Upper lobe of left lung (tissue), 6 donors: ENCODE measurements around the gene ADRA1B. TPM values are rescaled to one million over a fixed set of nuclear protein-coding genes. Genes with fewer than 3 reads are reported as not detected.
"Not testable (repeated sequence)": the region's sequence is repeated elsewhere in the genome, so short reads cannot be mapped to it uniquely, and the experiment has no call there.

ENCODE experiments used
- ATAC-seq, 2 donors: fragments of 200-7000 bp; cut with Tn5 transposase; one replicate each; pipeline ENCODE4 v1.9.1; 2022; ENCODE audit warnings: mild to moderate bottlenecking in 2 of 2, moderate library complexity in 2 of 2; ENCODE audit not compliant: low FRiP score in 2 of 2
- DNase-seq, 2 donors: peaks; one replicate each; pipeline ENCODE4 v3.0.0-alpha.2; 2019 to 2020
- H3K27ac ChIP-seq, 4 donors: fragments of 200-600 bp; sonication (generic); one replicate each; pipeline ENCODE4 v1.5.1; 2016 to 2019
- H3K27me3 ChIP-seq, 4 donors: fragments of 200-600 bp; sonication (generic); one replicate each; pipeline ENCODE4 v1.5.1; 2017 to 2019
- H3K36me3 ChIP-seq, 4 donors: fragments of 200-600 bp; sonication (generic); one replicate each; pipeline ENCODE4 v1.5.1; 2016 to 2019
- H3K4me1 ChIP-seq, 4 donors: fragments of 200-600 bp; sonication (generic); one replicate each; pipeline ENCODE4 v1.5.1; 2018 to 2019
- H3K4me3 ChIP-seq, 4 donors: fragments of 200-600 bp; sonication (generic); one replicate each; pipeline ENCODE4 v1.5.1; 2017 to 2019; ENCODE audit warnings: mild to moderate bottlenecking in 2 of 4, moderate library complexity in 1 of 4
- H3K9me3 ChIP-seq, 4 donors: fragments of 200-600 bp; sonication (generic); one replicate each; pipeline ENCODE4 v1.5.1; 2018 to 2019
- EP300 ChIP-seq, 4 donors: sonication (generic); formaldehyde crosslinking; IDR thresholded peaks; one replicate each; pipeline ENCODE4 v1.5.1; 2017; ENCODE audit warnings: antibody characterized with exemption in 4 of 4, control low read depth in 2 of 4
- POLR2A ChIP-seq, 4 donors: fragments of 450-650 bp; IDR thresholded peaks; one replicate each; pipeline ENCODE4 v1.5.1; 2016 to 2017; ENCODE audit warnings: antibody characterized with exemption in 4 of 4, mild to moderate bottlenecking in 2 of 4
- POLR2AphosphoS5 ChIP-seq, 2 donors: sonication (generic); formaldehyde crosslinking; IDR thresholded peaks; one replicate each; pipeline ENCODE4 v1.5.1; 2017; ENCODE audit warnings: antibody characterized with exemption in 2 of 2
- WGBS, 2 donors: methylation state at CpG; one replicate each; pipeline ENCODE4 v1.1.5; 2017 to 2018; 5-methylcytosine and 5-hydroxymethylcytosine counted together
- total RNA-seq, 6 donors: library from RNA; depleted of rRNA in 4 of 6; stranded (reverse); fragments of >200 nt in 4 of 6; gene quantifications; one replicate each; pipeline versions ENCODE4 v1.1.0 to v1.2.1, GENCODE V29; 2016 to 2021
- TF ChIP-seq, protein P1 (sequence below), 6 experiments: fragments of 450-650 bp in 4 of 6; fragments of 200-600 bp in 2 of 6; sonication (generic) in 2 of 6; IDR thresholded peaks; one replicate each; pipeline ENCODE4 v1.5.1; 2016 to 2019; ENCODE audit warnings: antibody characterized with exemption in 6 of 6
- donor health status: DM: no; HTN: no; CAD: no; lungs with moderate emphysema.
- donor health status: DM: no; HTN: yes; CAD: no; lungs with severe emphysema.

ADRA1B gene
- total RNA-seq, 6 donors from 2014 or later, result 3.4 to 9.9 (median 5.9) TPM

DNA sequence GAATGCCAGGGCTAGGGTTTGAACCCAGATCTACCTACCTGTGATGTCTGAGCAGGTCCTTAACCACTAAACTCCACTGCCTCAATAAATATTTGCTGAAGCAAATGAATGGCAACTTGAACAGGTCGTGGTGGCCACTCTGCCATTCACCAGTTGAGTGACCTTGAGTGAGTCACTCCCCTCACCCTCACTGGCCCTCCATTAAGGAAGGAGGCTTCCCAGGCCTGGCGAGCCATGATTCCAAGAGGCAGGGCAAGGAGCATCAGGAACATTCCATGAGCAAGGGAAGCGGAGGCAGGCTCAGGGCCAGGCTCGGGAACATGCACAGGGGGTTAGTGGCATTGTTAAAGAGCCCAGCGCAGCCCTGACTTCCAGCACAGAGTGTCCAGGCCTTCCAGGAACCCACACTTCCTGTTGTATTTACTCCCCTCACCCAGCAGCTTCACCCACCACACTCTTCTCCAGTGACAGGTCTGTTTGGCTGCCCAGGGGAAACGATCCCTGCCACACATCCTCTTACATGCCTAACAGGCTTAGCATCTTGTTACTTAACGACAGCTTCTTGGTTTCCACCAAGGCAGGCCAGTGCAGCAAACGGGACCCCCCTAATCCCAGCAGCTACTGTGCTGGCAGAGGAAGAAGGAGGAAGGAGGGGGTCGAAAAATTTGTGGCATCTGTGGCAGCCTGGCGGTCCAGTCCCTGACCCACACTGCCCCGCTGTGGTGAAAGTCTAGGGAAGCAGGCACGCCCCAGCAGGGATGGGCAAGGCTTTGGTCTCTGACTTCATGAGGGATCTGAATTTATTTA is 49.0 kb downstream of the ADRA1B start:
- DNase-seq, result peak in 1 of 2 donors; percentile 44
- no peak overlapping the region for H3K4me3 ChIP-seq
- no peaks in the 10 kb centered on the region for H3K9me3 ChIP-seq
- H3K27me3 ChIP-seq, result no peaks in the 10 kb centered on the region
- no peaks in the 10 kb centered on the region for H3K36me3 ChIP-seq
- H3K27ac ChIP-seq, result no peak overlapping the region
- WGBS, 2 donors, result 27 to 40% methylated on average over 8 to 12 of the region's 12 CpGs
- peak; percentile 71 to 81 for ATAC-seq
- TF ChIP-seq POLR2AphosphoS5 (IDR thresholded peaks at IDR 0.05) (no peak), POLR2A (IDR thresholded peaks at IDR 0.05) (no peak), EP300 (IDR thresholded peaks at IDR 0.05) (no peak)
- TF ChIP-seq, protein P1, sequence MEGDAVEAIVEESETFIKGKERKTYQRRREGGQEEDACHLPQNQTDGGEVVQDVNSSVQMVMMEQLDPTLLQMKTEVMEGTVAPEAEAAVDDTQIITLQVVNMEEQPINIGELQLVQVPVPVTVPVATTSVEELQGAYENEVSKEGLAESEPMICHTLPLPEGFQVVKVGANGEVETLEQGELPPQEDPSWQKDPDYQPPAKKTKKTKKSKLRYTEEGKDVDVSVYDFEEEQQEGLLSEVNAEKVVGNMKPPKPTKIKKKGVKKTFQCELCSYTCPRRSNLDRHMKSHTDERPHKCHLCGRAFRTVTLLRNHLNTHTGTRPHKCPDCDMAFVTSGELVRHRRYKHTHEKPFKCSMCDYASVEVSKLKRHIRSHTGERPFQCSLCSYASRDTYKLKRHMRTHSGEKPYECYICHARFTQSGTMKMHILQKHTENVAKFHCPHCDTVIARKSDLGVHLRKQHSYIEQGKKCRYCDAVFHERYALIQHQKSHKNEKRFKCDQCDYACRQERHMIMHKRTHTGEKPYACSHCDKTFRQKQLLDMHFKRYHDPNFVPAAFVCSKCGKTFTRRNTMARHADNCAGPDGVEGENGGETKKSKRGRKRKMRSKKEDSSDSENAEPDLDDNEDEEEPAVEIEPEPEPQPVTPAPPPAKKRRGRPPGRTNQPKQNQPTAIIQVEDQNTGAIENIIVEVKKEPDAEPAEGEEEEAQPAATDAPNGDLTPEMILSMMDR (IDR thresholded peaks at IDR 0.05), result peak in 5 of 6 experiments; percentile 24 to 59 (median 46)
- H3K4me1 ChIP-seq, result peaks cover 0 to 6% (median 2%) of the 10 kb centered on the region in 4 donors

DNA sequence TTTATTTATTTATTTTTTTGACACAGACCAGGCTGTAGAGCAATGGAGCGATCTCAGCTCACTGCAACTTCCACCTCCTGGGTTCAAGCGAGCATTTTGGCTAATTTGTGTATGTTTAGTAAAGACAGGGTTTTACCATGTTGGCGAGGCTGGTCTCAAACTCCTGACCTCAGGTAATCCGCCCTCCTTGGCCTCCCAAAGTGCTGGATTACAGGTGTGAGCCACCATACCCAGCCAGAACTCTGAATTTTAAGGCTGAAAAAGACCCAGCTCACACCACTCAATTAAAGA is 49.5 kb downstream of the ADRA1B start:
- H3K4me3 ChIP-seq, H3K9me3 ChIP-seq, H3K27ac ChIP-seq, H3K4me1 ChIP-seq, H3K27me3 ChIP-seq, H3K36me3 ChIP-seq, ATAC-seq, DNase-seq: not testable (repeated sequence)
- 70 to 72% methylated on average over 4 of the region's 4 CpGs for WGBS, 2 donors

DNA sequence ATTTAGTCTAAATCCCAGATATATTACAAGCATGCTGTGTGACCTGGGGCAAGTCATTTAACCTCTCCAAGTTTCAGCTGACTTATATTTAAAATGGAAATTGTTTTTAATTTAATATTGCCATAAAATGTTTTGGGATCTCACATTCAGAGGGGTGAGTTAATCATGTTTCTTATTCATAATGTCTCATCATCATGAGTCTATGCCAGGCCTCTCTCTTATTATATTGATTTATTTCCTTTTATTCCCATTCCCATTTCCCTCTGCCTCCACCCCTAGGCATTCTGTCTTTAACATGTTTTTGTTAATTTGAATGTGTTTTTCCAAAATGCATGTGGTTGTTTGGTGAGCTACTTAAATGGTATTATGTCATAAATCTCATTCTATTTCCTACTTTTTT is 53.7 kb downstream of the ADRA1B start:
- no peaks in the 10 kb centered on the region for H3K36me3 ChIP-seq
- no peaks in the 10 kb centered on the region for H3K9me3 ChIP-seq
- TF ChIP-seq POLR2AphosphoS5 (IDR thresholded peaks at IDR 0.05) (no peak), EP300 (IDR thresholded peaks at IDR 0.05) (no peak)
- TF ChIP-seq, protein P1 (IDR thresholded peaks at IDR 0.05), result no peak
- peaks cover 0 to 20% (median 10%) of the 10 kb centered on the region in 4 donors for H3K27me3 ChIP-seq
- H3K27ac ChIP-seq, result no peak overlapping the region
- no peak overlapping the region for H3K4me3 ChIP-seq
- H3K4me1 ChIP-seq, result peaks cover 5 to 19% (median 10%) of the 10 kb centered on the region in 4 donors
- DNase-seq (no peak), ATAC-seq (no peak)

DNA sequence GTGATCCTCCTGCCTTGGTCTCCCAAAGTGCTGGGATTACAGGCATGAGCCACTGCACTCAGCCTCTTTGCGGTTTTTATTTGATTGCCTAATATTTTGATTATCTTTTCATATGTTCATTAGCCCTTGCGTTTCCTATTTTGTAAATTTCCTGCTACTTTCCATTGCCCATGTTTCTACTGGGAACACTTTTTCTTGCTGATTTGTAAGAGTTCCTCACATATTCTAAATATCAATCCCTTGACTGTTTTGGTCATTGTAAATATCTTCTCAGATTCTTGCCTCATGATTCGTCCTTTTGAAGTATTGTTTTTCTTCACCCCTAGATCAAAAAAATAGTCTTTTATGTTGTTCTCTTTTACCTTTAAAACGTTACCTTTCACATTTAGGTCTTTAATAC is 54.8 kb downstream of the ADRA1B start:
- DNase-seq (no peak), ATAC-seq (no peak)
- no peak overlapping the region for H3K27ac ChIP-seq
- TF ChIP-seq, protein P1 (IDR thresholded peaks at IDR 0.05), result no peak
- TF ChIP-seq POLR2AphosphoS5 (IDR thresholded peaks at IDR 0.05), result no peak
- no peak for TF ChIP-seq POLR2A (IDR thresholded peaks at IDR 0.05)
- TF ChIP-seq EP300 (IDR thresholded peaks at IDR 0.05), result no peak
- 78 to 80% methylated on average over 4 of the region's 4 CpGs for WGBS, 2 donors
- peaks cover 5 to 13% (median 8%) of the 10 kb centered on the region in 4 donors for H3K4me1 ChIP-seq
- H3K9me3 ChIP-seq, result no peaks in the 10 kb centered on the region
- H3K4me3 ChIP-seq, result no peak overlapping the region
- no peaks in the 10 kb centered on the region for H3K36me3 ChIP-seq
- H3K27me3 ChIP-seq, result peaks cover 0 to 20% (median 10%) of the 10 kb centered on the region in 4 donors

DNA sequence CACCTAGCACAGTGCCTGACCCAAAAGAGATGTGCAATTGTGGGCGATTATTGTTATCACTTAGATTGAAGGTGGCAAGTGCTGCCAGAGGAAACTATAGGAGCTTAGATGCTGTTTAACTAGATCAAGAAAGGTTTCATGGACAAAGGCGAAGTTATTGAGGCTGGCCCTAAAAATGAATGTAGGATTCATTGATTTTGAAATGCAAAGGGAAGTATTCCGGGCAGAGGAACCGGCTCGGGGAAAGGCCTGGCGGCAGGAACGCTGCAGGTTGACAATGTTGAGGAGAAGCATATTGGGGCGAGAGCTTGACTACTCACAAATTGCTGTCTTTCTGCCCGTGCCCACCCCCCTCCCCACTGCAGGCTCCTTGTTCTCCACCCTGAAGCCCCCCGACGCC is 55.2 kb downstream of the ADRA1B start:
- Histone ChIP-seq H3K27me3 (peaks cover 0 to 20% (median 10%) of the 10 kb centered on the region in 4 donors), H3K27ac (no peak overlapping the region), H3K4me1 (peaks cover 5 to 13% (median 8%) of the 10 kb centered on the region in 4 donors), H3K36me3 (no peaks in the 10 kb centered on the region), H3K4me3 (peak overlapping the region in 3 of 4 donors; percentile 34 to 39 (median 37)), H3K9me3 (no peaks in the 10 kb centered on the region)
- WGBS, 2 donors, result 43 to 54% methylated on average over 9 to 11 of the region's 11 CpGs
- no peak for DNase-seq
- no peak for TF ChIP-seq EP300 (IDR thresholded peaks at IDR 0.05)
- no peak for TF ChIP-seq POLR2A (IDR thresholded peaks at IDR 0.05)
- TF ChIP-seq, protein P1 (IDR thresholded peaks at IDR 0.05), result no peak
- no peak for TF ChIP-seq POLR2AphosphoS5 (IDR thresholded peaks at IDR 0.05)
- ATAC-seq, result no peak
